ENCODE data around the gene BRDT. TPM values are rescaled to one million over a fixed set of nuclear protein-coding genes. Genes with fewer than 3 reads are reported as not detected.
A peak's percentile ranks its signal among the peaks of the same experiment; 100 is the strongest.

The BRDT gene
- total RNA-seq, 3 donors from 2014 or later = not detected

- no peaks in the 10 kb centered on the region for H3K9me3 ChIP-seq
- TF ChIP-seq, protein P1, sequence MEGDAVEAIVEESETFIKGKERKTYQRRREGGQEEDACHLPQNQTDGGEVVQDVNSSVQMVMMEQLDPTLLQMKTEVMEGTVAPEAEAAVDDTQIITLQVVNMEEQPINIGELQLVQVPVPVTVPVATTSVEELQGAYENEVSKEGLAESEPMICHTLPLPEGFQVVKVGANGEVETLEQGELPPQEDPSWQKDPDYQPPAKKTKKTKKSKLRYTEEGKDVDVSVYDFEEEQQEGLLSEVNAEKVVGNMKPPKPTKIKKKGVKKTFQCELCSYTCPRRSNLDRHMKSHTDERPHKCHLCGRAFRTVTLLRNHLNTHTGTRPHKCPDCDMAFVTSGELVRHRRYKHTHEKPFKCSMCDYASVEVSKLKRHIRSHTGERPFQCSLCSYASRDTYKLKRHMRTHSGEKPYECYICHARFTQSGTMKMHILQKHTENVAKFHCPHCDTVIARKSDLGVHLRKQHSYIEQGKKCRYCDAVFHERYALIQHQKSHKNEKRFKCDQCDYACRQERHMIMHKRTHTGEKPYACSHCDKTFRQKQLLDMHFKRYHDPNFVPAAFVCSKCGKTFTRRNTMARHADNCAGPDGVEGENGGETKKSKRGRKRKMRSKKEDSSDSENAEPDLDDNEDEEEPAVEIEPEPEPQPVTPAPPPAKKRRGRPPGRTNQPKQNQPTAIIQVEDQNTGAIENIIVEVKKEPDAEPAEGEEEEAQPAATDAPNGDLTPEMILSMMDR (IDR thresholded peaks at IDR 0.05) = no peak
- no peaks in the 10 kb centered on the region for H3K36me3 ChIP-seq (ENCODE audit: low read depth)
- intact Hi-C loops (cut with DNase I, micrococcal nuclease) = no loop called here
- DNase-seq (no peak), ATAC-seq (no peak)
- H3K4me1 ChIP-seq (ENCODE audit: low read depth) = no peaks in the 10 kb centered on the region
- H3K4me3 ChIP-seq = no peak overlapping the region
Observed at GRCh38 chr1:91916811-91917460, 32.3 kb upstream of the BRDT start.

DNA sequence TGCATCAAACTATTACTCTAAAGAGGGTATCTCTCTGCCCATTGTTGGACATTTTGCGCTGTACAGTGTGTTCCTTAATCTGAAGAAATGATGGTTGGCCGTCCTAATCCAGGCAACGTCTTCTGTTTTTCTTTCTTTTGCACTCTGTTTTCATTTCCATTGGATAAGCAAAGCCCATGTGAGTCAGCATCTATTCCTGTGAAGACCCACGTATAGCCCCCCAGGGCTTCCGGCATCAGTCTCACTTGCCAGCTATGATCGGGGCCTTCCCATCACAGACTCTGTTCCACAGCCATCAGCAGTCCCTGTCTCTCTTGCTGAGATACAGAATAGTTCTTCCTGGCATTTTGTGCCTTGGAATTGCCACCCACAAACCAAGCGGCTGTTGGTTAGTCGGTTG, 29.2 kb upstream of the BRDT start:
- DNase-seq (no peak), ATAC-seq (no peak)
- H3K36me3 ChIP-seq (ENCODE audit: low read depth) = no peaks in the 10 kb centered on the region
- H3K4me1 ChIP-seq (ENCODE audit: low read depth) = no peaks in the 10 kb centered on the region
- TF ChIP-seq, protein P1 (IDR thresholded peaks at IDR 0.05) = no peak
- no peak overlapping the region for H3K4me3 ChIP-seq
- intact Hi-C loops (cut with DNase I, micrococcal nuclease) = no loop called here
- no peaks in the 10 kb centered on the region for H3K9me3 ChIP-seq

DNA sequence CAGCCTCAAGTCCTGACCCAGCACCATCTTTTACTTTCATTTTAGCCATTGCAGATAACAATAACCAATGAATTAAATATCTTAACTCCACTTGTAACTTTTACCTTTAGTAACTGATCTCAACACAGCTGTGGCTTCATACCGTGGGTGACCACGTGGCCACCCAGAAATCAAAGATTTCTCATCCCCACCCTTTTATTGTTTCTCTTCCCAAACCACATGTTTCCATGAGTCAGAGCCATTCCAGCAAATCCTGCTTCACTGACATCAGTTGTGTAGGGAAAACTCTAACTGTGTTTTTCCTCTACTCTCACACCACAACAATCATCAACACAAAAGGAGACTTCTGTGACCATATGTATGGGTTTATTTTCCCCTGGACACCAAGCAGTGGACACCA, 25.1 kb upstream of the BRDT start:
- Histone ChIP-seq H3K4me3 (no peak overlapping the region), H3K4me1 (ENCODE audit: low read depth) (no peaks in the 10 kb centered on the region), H3K36me3 (ENCODE audit: low read depth) (no peaks in the 10 kb centered on the region), H3K9me3 (no peaks in the 10 kb centered on the region)
- intact Hi-C loops (cut with DNase I, micrococcal nuclease) = no loop called here
- ATAC-seq (peak; percentile 59), DNase-seq (no peak)
- TF ChIP-seq, protein P1 (IDR thresholded peaks at IDR 0.05) = no peak

DNA sequence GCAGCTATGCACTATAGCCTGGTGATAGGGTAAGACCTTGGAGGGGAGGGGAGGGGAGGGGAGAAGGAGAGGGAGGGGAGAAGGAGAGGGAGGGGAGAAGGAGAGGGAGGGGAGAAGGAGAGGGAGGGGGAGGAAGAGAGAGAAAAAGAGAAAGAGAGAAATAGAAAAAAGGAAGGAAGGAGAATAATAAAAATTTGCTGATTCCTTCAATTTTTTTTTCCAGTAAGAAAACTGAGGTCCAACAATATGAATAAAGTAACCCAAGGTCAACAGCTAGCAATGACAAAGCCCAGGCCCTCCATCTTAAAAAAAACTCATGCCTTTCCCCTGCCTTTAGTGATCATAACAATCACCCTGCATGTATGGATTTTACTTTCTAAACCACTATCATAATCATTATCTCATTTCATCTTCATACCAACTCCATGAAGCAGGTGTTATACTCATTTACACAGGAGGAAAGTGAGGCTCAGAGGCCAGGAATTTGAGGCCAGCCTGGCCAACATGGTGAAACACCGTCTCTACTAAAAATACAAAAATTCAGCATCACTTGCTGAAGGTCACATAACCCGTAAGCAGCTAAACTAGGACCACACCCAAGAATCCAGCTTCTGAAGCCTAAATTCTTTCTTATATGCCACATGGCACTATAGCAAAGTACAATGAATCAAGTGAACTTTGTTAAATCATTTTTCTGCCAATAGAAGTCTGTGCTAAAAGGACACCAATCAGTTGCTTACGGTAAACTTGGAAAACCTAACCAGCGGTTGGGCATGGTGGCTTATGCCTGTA, 23.4 kb upstream of the BRDT start:
- Histone ChIP-seq H3K4me1 (ENCODE audit: low read depth) (no peaks in the 10 kb centered on the region), H3K4me3 (no peak overlapping the region), H3K36me3 (ENCODE audit: low read depth) (no peaks in the 10 kb centered on the region), H3K9me3 (no peaks in the 10 kb centered on the region)
- intact Hi-C loops (cut with DNase I, micrococcal nuclease) = loop anchor here (2.0 to 5.0 kb wide), 3 partner anchors 414 to 644 kb away; no protein-coding TSS in a partner anchor
- ATAC-seq = no peak
- DNase-seq = no peak
- TF ChIP-seq, protein P1 (IDR thresholded peaks at IDR 0.05) = no peak

- Histone ChIP-seq H3K36me3 (ENCODE audit: low read depth) (no peaks in the 10 kb centered on the region), H3K4me1 (ENCODE audit: low read depth) (no peaks in the 10 kb centered on the region), H3K9me3 (no peaks in the 10 kb centered on the region), H3K4me3 (no peak overlapping the region)
- TF ChIP-seq, protein P1 (IDR thresholded peaks at IDR 0.05) = no peak
- intact Hi-C loops (cut with DNase I, micrococcal nuclease) = loop anchor here (5.0 kb wide), 2 partner anchors 416 to 646 kb away; no protein-coding TSS in a partner anchor
- no peak for DNase-seq
- ATAC-seq = no peak
Observed at GRCh38 chr1:91928026-91928425, 21.2 kb upstream of the BRDT start.

Measured in mucosa of descending colon (tissue), 3 donors.